Measurements from ENCODE around the gene DUS1L. TPM values are rescaled to one million over a fixed set of nuclear protein-coding genes. Genes with fewer than 3 reads are reported as not detected.

The DUS1L gene
- total RNA-seq, 4 donors from 2014 or later, result 98.6 to 306 (median 132) TPM

- 85% methylated on average over 18 of the region's 24 CpGs; no CpG with 5 or more reads in 1 of the 2 donors for WGBS, 2 donors (ENCODE audit: low coverage in 1 of 2)
- Histone ChIP-seq H3K36me3 (peaks cover 0 to 7% (median 2%) of the 10 kb centered on the region in 4 donors), H3K27me3 (no peaks in the 10 kb centered on the region), H3K27ac (no peak overlapping the region), H3K9me3 (no peaks in the 10 kb centered on the region), H3K4me1 (peaks cover 13 to 24% (median 23%) of the 10 kb centered on the region in 4 donors), H3K4me3 (no peak overlapping the region)
- intact Hi-C loops (cut with DNase I; ENCODE audit: low total_unique reads), result no loop called here
- no peak for DNase-seq
- in situ Hi-C loops (cut with MboI; ENCODE audit: low pct_ligation_motif_present in 1 of 4, low pct_unique_long_range_greater_than_20kb in 1 of 4, low sequenced_read_pairs in 3 of 4), result no loop called here
- TF ChIP-seq POLR2AphosphoS5 (IDR thresholded peaks at IDR 0.05) (no peak), EP300 (IDR thresholded peaks at IDR 0.05; ENCODE audit: low read depth) (no peak), POLR2A (IDR thresholded peaks at IDR 0.05) (no peak)
- TF ChIP-seq, protein P1, sequence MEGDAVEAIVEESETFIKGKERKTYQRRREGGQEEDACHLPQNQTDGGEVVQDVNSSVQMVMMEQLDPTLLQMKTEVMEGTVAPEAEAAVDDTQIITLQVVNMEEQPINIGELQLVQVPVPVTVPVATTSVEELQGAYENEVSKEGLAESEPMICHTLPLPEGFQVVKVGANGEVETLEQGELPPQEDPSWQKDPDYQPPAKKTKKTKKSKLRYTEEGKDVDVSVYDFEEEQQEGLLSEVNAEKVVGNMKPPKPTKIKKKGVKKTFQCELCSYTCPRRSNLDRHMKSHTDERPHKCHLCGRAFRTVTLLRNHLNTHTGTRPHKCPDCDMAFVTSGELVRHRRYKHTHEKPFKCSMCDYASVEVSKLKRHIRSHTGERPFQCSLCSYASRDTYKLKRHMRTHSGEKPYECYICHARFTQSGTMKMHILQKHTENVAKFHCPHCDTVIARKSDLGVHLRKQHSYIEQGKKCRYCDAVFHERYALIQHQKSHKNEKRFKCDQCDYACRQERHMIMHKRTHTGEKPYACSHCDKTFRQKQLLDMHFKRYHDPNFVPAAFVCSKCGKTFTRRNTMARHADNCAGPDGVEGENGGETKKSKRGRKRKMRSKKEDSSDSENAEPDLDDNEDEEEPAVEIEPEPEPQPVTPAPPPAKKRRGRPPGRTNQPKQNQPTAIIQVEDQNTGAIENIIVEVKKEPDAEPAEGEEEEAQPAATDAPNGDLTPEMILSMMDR (IDR thresholded peaks at IDR 0.05), result no peak
These were observed 3.3 kb downstream of the DUS1L start for GRCh38 chr17:82062076-82062983.

GRCh38 chr17:82061047-82061925 is 4.3 kb downstream of the DUS1L start:
- peaks cover 0 to 7% (median 2%) of the 10 kb centered on the region in 4 donors for H3K36me3 ChIP-seq
- in situ Hi-C loops (cut with MboI; ENCODE audit: low pct_ligation_motif_present in 1 of 4, low pct_unique_long_range_greater_than_20kb in 1 of 4, low sequenced_read_pairs in 3 of 4), result no loop called here

DNA sequence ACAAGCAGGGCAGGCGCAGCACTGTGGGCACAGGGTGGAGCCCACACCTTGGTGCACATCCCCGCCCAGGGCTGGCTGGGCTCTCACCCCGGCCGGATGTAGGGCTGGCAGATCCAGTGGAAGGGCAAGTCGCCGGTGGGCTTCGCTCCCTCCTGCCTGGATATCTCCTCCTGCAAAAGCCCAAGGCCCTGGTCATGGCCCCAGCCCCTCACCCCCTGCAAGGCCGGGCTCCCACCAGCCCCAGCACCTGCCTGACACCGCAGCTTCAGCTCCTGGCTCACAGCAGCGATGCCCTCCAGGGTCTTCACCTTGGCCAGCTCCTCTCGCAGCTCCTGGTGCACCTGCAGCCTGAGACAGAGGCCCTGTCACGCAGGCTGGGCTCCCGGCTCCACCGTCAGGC is 5.0 kb downstream of the DUS1L start:
- 82 to 87% methylated on average over 3 to 13 of the region's 14 CpGs for WGBS, 2 donors (ENCODE audit: low coverage in 1 of 2)
- TF ChIP-seq POLR2AphosphoS5 (IDR thresholded peaks at IDR 0.05) (no peak), POLR2A (IDR thresholded peaks at IDR 0.05) (no peak), EP300 (IDR thresholded peaks at IDR 0.05; ENCODE audit: low read depth) (no peak)
- TF ChIP-seq, protein P1 (IDR thresholded peaks at IDR 0.05), result no peak
- Histone ChIP-seq H3K4me3 (no peak overlapping the region), H3K36me3 (peaks cover 0 to 7% (median 2%) of the 10 kb centered on the region in 4 donors), H3K27me3 (no peaks in the 10 kb centered on the region), H3K4me1 (peaks cover 6 to 18% (median 15%) of the 10 kb centered on the region in 4 donors), H3K27ac (no peak overlapping the region), H3K9me3 (no peaks in the 10 kb centered on the region)
- intact Hi-C loops (cut with DNase I; ENCODE audit: low total_unique reads), result no loop called here
- no peak for DNase-seq
- in situ Hi-C loops (cut with MboI; ENCODE audit: low pct_ligation_motif_present in 1 of 4, low pct_unique_long_range_greater_than_20kb in 1 of 4, low sequenced_read_pairs in 3 of 4), result no loop called here

More at GRCh38 chr17:82061047-82061925, 4.3 kb downstream of the DUS1L start:
- no peak for DNase-seq
- Histone ChIP-seq H3K9me3 (no peaks in the 10 kb centered on the region), H3K27me3 (no peaks in the 10 kb centered on the region), H3K4me1 (peaks cover 10 to 24% (median 21%) of the 10 kb centered on the region in 4 donors), H3K27ac (no peak overlapping the region), H3K4me3 (no peak overlapping the region)
- 91% methylated on average over 19 of the region's 34 CpGs; no CpG with 5 or more reads in 1 of the 2 donors for WGBS, 2 donors (ENCODE audit: low coverage in 1 of 2)
- intact Hi-C loops (cut with DNase I; ENCODE audit: low total_unique reads), result no loop called here
- TF ChIP-seq POLR2AphosphoS5 (IDR thresholded peaks at IDR 0.05), result no peak
- TF ChIP-seq, protein P1 (IDR thresholded peaks at IDR 0.05), result no peak
- TF ChIP-seq EP300 (IDR thresholded peaks at IDR 0.05; ENCODE audit: low read depth), result no peak
- no peak for TF ChIP-seq POLR2A (IDR thresholded peaks at IDR 0.05)

DNA sequence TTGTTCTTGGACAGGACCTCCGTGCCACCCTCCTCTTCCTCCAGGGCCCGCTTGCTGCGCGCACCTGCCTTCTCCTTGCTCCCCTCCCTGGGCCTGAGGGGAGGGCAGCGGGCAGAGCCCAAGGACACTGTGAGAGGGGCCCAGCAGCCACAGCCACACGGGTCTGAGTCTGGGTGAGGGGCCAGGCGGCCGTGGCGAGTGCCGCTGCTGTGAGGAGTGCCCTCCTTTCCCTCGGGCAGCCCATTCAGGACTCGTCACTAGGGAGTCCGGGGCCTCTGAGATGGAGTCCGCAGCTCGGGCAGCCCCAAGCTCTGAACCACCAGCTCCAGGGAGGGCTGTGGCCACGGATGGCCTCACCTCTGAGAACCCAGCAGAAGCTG is 5.6 kb downstream of the DUS1L start:
- Histone ChIP-seq H3K36me3 (peaks cover 0 to 7% (median 3%) of the 10 kb centered on the region in 4 donors), H3K4me3 (no peak overlapping the region), H3K27me3 (no peaks in the 10 kb centered on the region), H3K27ac (no peak overlapping the region), H3K9me3 (no peaks in the 10 kb centered on the region), H3K4me1 (peaks cover 6 to 16% (median 13%) of the 10 kb centered on the region in 4 donors)
- TF ChIP-seq, protein P1 (IDR thresholded peaks at IDR 0.05), result no peak
- no peak for TF ChIP-seq POLR2AphosphoS5 (IDR thresholded peaks at IDR 0.05)
- no peak for TF ChIP-seq EP300 (IDR thresholded peaks at IDR 0.05; ENCODE audit: low read depth)
- no peak for TF ChIP-seq POLR2A (IDR thresholded peaks at IDR 0.05)
- intact Hi-C loops (cut with DNase I; ENCODE audit: low total_unique reads) (no loop called here), in situ Hi-C loops (cut with MboI; ENCODE audit: low pct_ligation_motif_present in 1 of 4, low pct_unique_long_range_greater_than_20kb in 1 of 4, low sequenced_read_pairs in 3 of 4) (no loop called here)
- WGBS, 2 donors (ENCODE audit: low coverage in 1 of 2), result 94% methylated on average over 9 of the region's 16 CpGs; no CpG with 5 or more reads in 1 of the 2 donors
- DNase-seq, result no peak
